Mesendoderm (in vitro differentiated cells): ENCODE measurements around the gene TAF4B.
"Not testable (repeated sequence)": the region's sequence is repeated elsewhere in the genome, so short reads cannot be mapped to it uniquely, and the experiment has no call there.

Experiments used
- DNase-seq: peaks from one replicate; pipeline ENCODE4 v3.0.0; 2013
- H2AK5ac ChIP-seq: 2 replicates; pipeline ENCODE4 v1.6.1; 2013; ENCODE audit warnings: low read length, inconsistent platforms
- H2BK120ac ChIP-seq: 2 replicates; pipeline ENCODE4 v1.6.1; 2013; ENCODE audit warnings: low read depth, mild to moderate bottlenecking, low read length, moderate library complexity, mixed read lengths
- H2BK15ac ChIP-seq: replicated peaks from 2 replicates; pipeline ENCODE4 v1.6.1; 2013; ENCODE audit warnings: low read depth, mild to moderate bottlenecking, moderate library complexity
- H2BK5ac ChIP-seq: 2 replicates; pipeline ENCODE4 v1.6.1; 2013; ENCODE audit warnings: low read length, inconsistent platforms
- H3K18ac ChIP-seq: 2 replicates; pipeline ENCODE4 v1.6.1; 2013; ENCODE audit warnings: mild to moderate bottlenecking, low read length, mixed read lengths
- H3K23ac ChIP-seq: one replicate; pipeline ENCODE4 v1.6.1; 2013; ENCODE audit warnings: low read length
- H3K27ac ChIP-seq: 2 replicates; pipeline ENCODE4 v1.5.1; 2013; ENCODE audit warnings: low read depth, mild to moderate bottlenecking, inconsistent platforms, low read length, moderate library complexity
- H3K27me3 ChIP-seq: 2 replicates; pipeline ENCODE4 v1.6.1; 2013; ENCODE audit warnings: low read length, control low read depth, mild to moderate bottlenecking, inconsistent platforms; ENCODE audit not compliant: insufficient read depth, poor library complexity
- H3K36me3 ChIP-seq: 2 replicates; pipeline ENCODE4 v1.6.1; 2013; ENCODE audit warnings: low read length, inconsistent platforms; ENCODE audit not compliant: control insufficient read depth, insufficient read depth
- H3K4ac ChIP-seq: one replicate; pipeline ENCODE4 v1.6.1; 2013; ENCODE audit warnings: low read depth, mild to moderate bottlenecking, low read length, moderate library complexity
- H3K4me1 ChIP-seq: 2 replicates; pipeline ENCODE4 v1.6.1; 2013; ENCODE audit warnings: low read depth, low read length, inconsistent platforms; ENCODE audit not compliant: control insufficient read depth
- H3K4me2 ChIP-seq: 2 replicates; pipeline ENCODE4 v1.6.1; 2013; ENCODE audit warnings: low read length
- H3K4me3 ChIP-seq: 2 replicates; pipeline ENCODE4 v1.5.1; 2013; ENCODE audit warnings: mild to moderate bottlenecking, low read length
- H3K56ac ChIP-seq: one replicate; pipeline ENCODE4 v1.6.1; 2013; ENCODE audit warnings: low read length
- H3K79me1 ChIP-seq: 2 replicates; pipeline ENCODE4 v1.6.1; 2013; ENCODE audit warnings: low read length, inconsistent platforms
- H3K79me2 ChIP-seq: 2 replicates; pipeline ENCODE4 v1.6.1; 2013; ENCODE audit warnings: mild to moderate bottlenecking, low read length; ENCODE audit not compliant: control insufficient read depth, insufficient read depth
- H3K9ac ChIP-seq: 2 replicates; pipeline ENCODE4 v1.6.1; 2013; ENCODE audit warnings: low read length, inconsistent platforms
- H4K5ac ChIP-seq: one replicate; pipeline ENCODE4 v1.6.1; 2013; ENCODE audit warnings: low read length
- H4K8ac ChIP-seq: one replicate; pipeline ENCODE4 v1.6.1; 2013; ENCODE audit warnings: low read depth, mild to moderate bottlenecking, control low read depth, low read length, moderate library complexity
- WGBS: extraction: QIAGEN DNeasy Blood & Tissue Kit; methylation state at CpG from one replicate; pipeline ENCODE4 v1.1.7; 2013; ENCODE audit warnings: low lambda C conversion rate, missing lambda C conversion rate; ENCODE audit not compliant: insufficient coverage; ENCODE audit errors: extremely low coverage; 5-methylcytosine and 5-hydroxymethylcytosine counted together

The TAF4B gene

DNA sequence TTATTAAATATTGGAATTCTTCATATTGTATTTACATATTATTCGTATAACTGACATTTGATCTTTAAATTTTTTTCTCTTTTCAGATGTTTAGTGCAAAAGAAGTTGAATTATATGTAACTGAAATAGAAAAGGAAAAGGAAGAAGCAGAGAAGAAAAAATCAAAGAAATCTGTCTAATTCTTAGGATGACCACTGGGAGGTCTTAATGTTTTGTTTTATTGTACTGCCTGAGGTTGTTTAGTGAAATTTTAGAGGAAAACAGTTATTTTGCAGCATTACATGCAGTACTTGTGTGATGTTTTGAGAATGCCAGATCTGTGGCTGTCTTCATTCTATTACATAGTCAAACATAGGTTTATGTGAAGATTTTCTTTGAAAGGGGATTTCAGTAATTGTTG is 34.0 kb upstream of the TAF4B start:
- no peak overlapping the region for H3K9ac ChIP-seq
- H3K23ac ChIP-seq = no peak overlapping the region
- H4K5ac ChIP-seq = no peak overlapping the region
- no peak overlapping the region for H3K4me3 ChIP-seq
- H2BK5ac ChIP-seq = no peak overlapping the region
- no peak overlapping the region for H2AK5ac ChIP-seq
- no peaks in the 10 kb centered on the region for H3K4me1 ChIP-seq
- no peaks in the 10 kb centered on the region for H3K36me3 ChIP-seq
- no peak overlapping the region for H3K27ac ChIP-seq
- H3K27me3 ChIP-seq = no peaks in the 10 kb centered on the region
- H3K4ac ChIP-seq = no peak overlapping the region
- H4K8ac ChIP-seq = no peak overlapping the region
- no CpG with 5 or more reads among the region's 1 CpG for WGBS
- no peaks in the 10 kb centered on the region for H3K79me2 ChIP-seq
- DNase-seq = no peak
- no peak overlapping the region for H2BK15ac ChIP-seq
- H3K18ac ChIP-seq = no peak overlapping the region
- no peak overlapping the region for H3K4me2 ChIP-seq
- H3K79me1 ChIP-seq = no peaks in the 10 kb centered on the region
- H3K56ac ChIP-seq = no peak overlapping the region
- H2BK120ac ChIP-seq = no peak overlapping the region

DNA sequence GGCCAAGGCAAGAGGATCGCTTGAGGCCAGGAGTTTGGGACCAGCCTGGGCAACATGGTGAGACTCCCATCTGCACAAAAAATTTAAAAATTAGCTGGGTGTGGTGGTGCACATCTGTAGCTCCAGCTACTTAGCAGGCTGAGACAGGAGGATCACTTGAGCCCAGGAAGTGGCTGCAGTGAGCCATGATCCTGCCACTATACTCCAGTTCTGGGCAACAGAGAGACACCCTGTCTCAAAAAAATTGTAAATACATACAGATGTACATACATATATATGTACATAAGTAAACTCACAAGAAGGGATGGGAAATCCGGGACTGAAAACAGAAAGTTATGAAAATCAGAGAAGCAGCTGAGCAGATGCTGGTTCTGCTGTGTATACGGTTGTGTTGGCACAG is 29.6 kb upstream of the TAF4B start:
- no peak for DNase-seq
- Histone ChIP-seq H3K79me1 (no peaks in the 10 kb centered on the region), H3K4me2 (no peak overlapping the region), H2BK5ac (no peak overlapping the region), H2AK5ac (no peak overlapping the region), H3K27ac (no peak overlapping the region), H3K27me3 (no peaks in the 10 kb centered on the region), H4K8ac (no peak overlapping the region), H4K5ac (no peak overlapping the region), H3K56ac (no peak overlapping the region), H2BK120ac (no peak overlapping the region), H3K18ac (no peak overlapping the region), H3K9ac (no peak overlapping the region), H2BK15ac (no peak overlapping the region), H3K79me2 (no peaks in the 10 kb centered on the region), H3K23ac (no peak overlapping the region), H3K4me3 (no peak overlapping the region), H3K4ac (no peak overlapping the region), H3K36me3 (no peaks in the 10 kb centered on the region), H3K4me1 (no peaks in the 10 kb centered on the region)
- WGBS = no CpG with 5 or more reads among the region's 3 CpGs

DNA sequence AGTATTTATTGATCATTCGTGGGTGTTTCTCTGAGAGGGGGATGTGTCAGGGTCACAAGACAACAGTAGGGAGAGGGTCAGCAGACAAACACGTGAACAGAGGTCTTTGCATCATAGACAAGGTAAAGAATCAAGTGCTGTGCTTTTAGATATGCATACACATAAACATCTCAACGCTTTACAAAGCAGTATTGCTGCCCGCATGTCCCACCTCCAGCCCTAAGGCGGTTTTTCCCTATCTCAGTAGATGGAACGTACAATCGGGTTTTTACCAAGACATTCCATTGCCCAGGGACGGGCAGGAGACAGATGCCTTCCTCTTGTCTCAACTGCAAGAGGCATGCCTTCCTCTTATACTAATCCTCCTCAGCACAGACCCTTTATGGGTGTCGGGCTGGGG is 24.2 kb upstream of the TAF4B start:
- H2BK5ac ChIP-seq, H4K8ac ChIP-seq, H3K4me3 ChIP-seq, H3K4me1 ChIP-seq, H3K23ac ChIP-seq, H3K4ac ChIP-seq, H3K79me2 ChIP-seq, DNase-seq, H4K5ac ChIP-seq, H2BK15ac ChIP-seq, H3K36me3 ChIP-seq, H3K79me1 ChIP-seq, H3K9ac ChIP-seq, H3K27ac ChIP-seq, H3K27me3 ChIP-seq, H2BK120ac ChIP-seq, H3K4me2 ChIP-seq, H2AK5ac ChIP-seq, H3K18ac ChIP-seq, H3K56ac ChIP-seq: not testable (repeated sequence)
- no CpG with 5 or more reads among the region's 9 CpGs for WGBS

DNA sequence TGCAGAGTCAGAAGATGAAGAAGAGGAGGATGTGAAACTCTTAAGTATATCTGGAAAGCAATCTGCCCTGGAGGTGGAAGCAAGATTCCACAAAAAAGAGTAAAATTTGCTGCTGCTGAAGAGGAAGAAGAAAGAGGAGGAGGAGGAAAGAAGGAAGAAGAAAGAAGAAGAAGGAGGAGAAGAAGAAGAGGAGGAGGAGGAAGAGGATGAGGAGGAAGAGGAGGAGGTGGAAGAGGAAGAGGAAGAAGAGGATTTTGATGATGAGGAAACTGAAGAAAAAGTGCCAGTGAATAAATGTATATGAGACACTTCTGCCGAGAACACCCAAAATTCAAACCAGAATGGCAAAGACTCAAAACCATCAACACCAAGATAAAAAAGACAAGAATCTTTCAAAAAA is 20.9 kb upstream of the TAF4B start:
- Histone ChIP-seq H2BK15ac (no peak overlapping the region), H3K79me1 (no peaks in the 10 kb centered on the region), H4K5ac (no peak overlapping the region), H3K27me3 (no peaks in the 10 kb centered on the region), H3K4ac (no peak overlapping the region), H3K4me1 (no peaks in the 10 kb centered on the region), H2BK120ac (no peak overlapping the region), H3K27ac (no peak overlapping the region), H3K9ac (no peak overlapping the region), H2AK5ac (no peak overlapping the region), H4K8ac (no peak overlapping the region), H3K18ac (no peak overlapping the region), H3K79me2 (no peaks in the 10 kb centered on the region), H3K36me3 (no peaks in the 10 kb centered on the region), H3K56ac (no peak overlapping the region), H3K4me2 (no peak overlapping the region), H2BK5ac (no peak overlapping the region), H3K23ac (no peak overlapping the region), H3K4me3 (no peak overlapping the region)
- DNase-seq = no peak
- WGBS = no CpG with 5 or more reads among the region's 1 CpG

DNA sequence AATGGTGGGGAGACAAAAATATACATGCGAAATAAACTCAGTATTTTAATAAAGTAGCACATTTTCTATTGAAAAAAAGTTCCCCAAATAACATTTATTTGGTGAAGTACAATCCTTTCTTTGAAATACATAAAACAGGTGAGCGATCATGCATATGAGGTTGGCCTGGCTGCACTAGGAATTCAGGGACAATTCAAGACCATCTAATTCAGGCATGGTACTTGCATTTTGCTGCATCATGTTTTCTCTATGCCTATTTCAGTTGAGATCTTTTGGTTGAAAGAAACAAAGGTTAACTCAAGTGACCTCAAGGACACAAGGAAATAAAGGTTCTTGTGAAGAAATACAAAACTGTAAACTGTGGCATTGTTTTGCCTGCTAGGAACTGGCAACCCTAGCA is 19.8 kb upstream of the TAF4B start:
- Histone ChIP-seq H3K23ac (no peak overlapping the region), H4K5ac (no peak overlapping the region), H3K56ac (no peak overlapping the region), H3K79me2 (no peaks in the 10 kb centered on the region), H2AK5ac (no peak overlapping the region), H3K79me1 (no peaks in the 10 kb centered on the region), H3K9ac (no peak overlapping the region), H4K8ac (no peak overlapping the region), H2BK15ac (no peak overlapping the region), H3K27me3 (no peaks in the 10 kb centered on the region), H3K4ac (no peak overlapping the region), H3K27ac (no peak overlapping the region), H2BK120ac (no peak overlapping the region), H3K36me3 (no peaks in the 10 kb centered on the region), H3K4me1 (no peaks in the 10 kb centered on the region), H3K4me2 (no peak overlapping the region), H3K18ac (no peak overlapping the region), H2BK5ac (no peak overlapping the region), H3K4me3 (no peak overlapping the region)
- no CpG with 5 or more reads among the region's 2 CpGs for WGBS
- DNase-seq = no peak

DNA sequence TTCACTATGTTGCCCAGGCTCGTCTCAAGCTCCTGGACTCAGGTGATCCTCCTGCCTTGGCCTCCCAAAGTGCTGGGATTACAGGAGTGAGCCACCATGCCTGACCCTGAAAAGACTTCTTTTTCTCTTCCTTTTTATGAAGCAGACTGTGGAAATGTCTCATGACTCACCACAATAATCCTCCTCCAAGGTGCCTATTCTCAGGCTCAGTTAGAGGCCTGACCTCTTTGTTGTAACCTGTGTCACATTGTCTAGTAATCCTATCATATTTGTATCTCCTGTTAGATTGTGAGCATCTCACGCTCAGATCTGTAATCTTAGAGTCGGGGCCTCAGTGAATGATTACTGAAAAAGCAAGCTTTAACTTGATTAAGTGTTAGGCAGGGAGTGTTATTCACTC is 18.3 kb upstream of the TAF4B start:
- H3K79me1 ChIP-seq = no peaks in the 10 kb centered on the region
- no peak overlapping the region for H3K23ac ChIP-seq
- no peak overlapping the region for H3K27ac ChIP-seq
- no peak overlapping the region for H3K4me2 ChIP-seq
- H3K9ac ChIP-seq = no peak overlapping the region
- no peak overlapping the region for H2BK120ac ChIP-seq
- no peak overlapping the region for H3K4me3 ChIP-seq
- H3K56ac ChIP-seq = no peak overlapping the region
- no peak overlapping the region for H2AK5ac ChIP-seq
- no peak overlapping the region for H4K8ac ChIP-seq
- no peak overlapping the region for H2BK15ac ChIP-seq
- no peak overlapping the region for H3K18ac ChIP-seq
- H4K5ac ChIP-seq = no peak overlapping the region
- H3K79me2 ChIP-seq = no peaks in the 10 kb centered on the region
- WGBS = no CpG with 5 or more reads among the region's 3 CpGs
- no peak overlapping the region for H3K4ac ChIP-seq
- no peaks in the 10 kb centered on the region for H3K36me3 ChIP-seq
- no peaks in the 10 kb centered on the region for H3K27me3 ChIP-seq
- DNase-seq = no peak
- no peaks in the 10 kb centered on the region for H3K4me1 ChIP-seq
- H2BK5ac ChIP-seq = no peak overlapping the region
